Upper lobe of left lung (tissue), 6 donors: Measurements from ENCODE around the gene BTLA. TPM values are rescaled to one million over a fixed set of nuclear protein-coding genes. Genes with fewer than 3 reads are reported as not detected.

ENCODE experiments used
- ATAC-seq, 2 donors: fragments of 200-7000 bp; cut with Tn5 transposase; one replicate each; pipeline ENCODE4 v1.9.1; 2022; ENCODE audit warnings: mild to moderate bottlenecking in 2 of 2, moderate library complexity in 2 of 2; ENCODE audit not compliant: low FRiP score in 2 of 2
- DNase-seq, 2 donors: peaks; one replicate each; pipeline ENCODE4 v3.0.0-alpha.2; 2019 to 2020
- H3K27ac ChIP-seq, 4 donors: fragments of 200-600 bp; sonication (generic); one replicate each; pipeline ENCODE4 v1.5.1; 2016 to 2019
- H3K27me3 ChIP-seq, 4 donors: fragments of 200-600 bp; sonication (generic); one replicate each; pipeline ENCODE4 v1.5.1; 2017 to 2019
- H3K36me3 ChIP-seq, 4 donors: fragments of 200-600 bp; sonication (generic); one replicate each; pipeline ENCODE4 v1.5.1; 2016 to 2019
- H3K4me1 ChIP-seq, 4 donors: fragments of 200-600 bp; sonication (generic); one replicate each; pipeline ENCODE4 v1.5.1; 2018 to 2019
- H3K4me3 ChIP-seq, 4 donors: fragments of 200-600 bp; sonication (generic); one replicate each; pipeline ENCODE4 v1.5.1; 2017 to 2019; ENCODE audit warnings: mild to moderate bottlenecking in 2 of 4, moderate library complexity in 1 of 4
- H3K9me3 ChIP-seq, 4 donors: fragments of 200-600 bp; sonication (generic); one replicate each; pipeline ENCODE4 v1.5.1; 2018 to 2019
- CTCF ChIP-seq, 6 experiments: fragments of 450-650 bp in 4 of 6; fragments of 200-600 bp in 2 of 6; sonication (generic) in 2 of 6; IDR thresholded peaks; one replicate each; pipeline ENCODE4 v1.5.1; 2016 to 2019; ENCODE audit warnings: antibody characterized with exemption in 6 of 6
- EP300 ChIP-seq, 4 donors: sonication (generic); formaldehyde crosslinking; IDR thresholded peaks; one replicate each; pipeline ENCODE4 v1.5.1; 2017; ENCODE audit warnings: antibody characterized with exemption in 4 of 4, control low read depth in 2 of 4
- POLR2A ChIP-seq, 4 donors: fragments of 450-650 bp; IDR thresholded peaks; one replicate each; pipeline ENCODE4 v1.5.1; 2016 to 2017; ENCODE audit warnings: antibody characterized with exemption in 4 of 4, mild to moderate bottlenecking in 2 of 4
- POLR2AphosphoS5 ChIP-seq, 2 donors: sonication (generic); formaldehyde crosslinking; IDR thresholded peaks; one replicate each; pipeline ENCODE4 v1.5.1; 2017; ENCODE audit warnings: antibody characterized with exemption in 2 of 2
- WGBS, 2 donors: methylation state at CpG; one replicate each; pipeline ENCODE4 v1.1.5; 2017 to 2018; 5-methylcytosine and 5-hydroxymethylcytosine counted together
- total RNA-seq, 6 donors: library from RNA; depleted of rRNA in 4 of 6; stranded (reverse); fragments of >200 nt in 4 of 6; gene quantifications; one replicate each; pipeline versions ENCODE4 v1.1.0 to v1.2.1, GENCODE V29; 2016 to 2021
- donor health status: DM: no; HTN: no; CAD: no; lungs with moderate emphysema.
- donor health status: DM: no; HTN: yes; CAD: no; lungs with severe emphysema.

The BTLA gene
- total RNA-seq, 6 donors from 2014 or later: 1.0 to 11.3 (median 1.0) TPM; not detected in 1

DNA sequence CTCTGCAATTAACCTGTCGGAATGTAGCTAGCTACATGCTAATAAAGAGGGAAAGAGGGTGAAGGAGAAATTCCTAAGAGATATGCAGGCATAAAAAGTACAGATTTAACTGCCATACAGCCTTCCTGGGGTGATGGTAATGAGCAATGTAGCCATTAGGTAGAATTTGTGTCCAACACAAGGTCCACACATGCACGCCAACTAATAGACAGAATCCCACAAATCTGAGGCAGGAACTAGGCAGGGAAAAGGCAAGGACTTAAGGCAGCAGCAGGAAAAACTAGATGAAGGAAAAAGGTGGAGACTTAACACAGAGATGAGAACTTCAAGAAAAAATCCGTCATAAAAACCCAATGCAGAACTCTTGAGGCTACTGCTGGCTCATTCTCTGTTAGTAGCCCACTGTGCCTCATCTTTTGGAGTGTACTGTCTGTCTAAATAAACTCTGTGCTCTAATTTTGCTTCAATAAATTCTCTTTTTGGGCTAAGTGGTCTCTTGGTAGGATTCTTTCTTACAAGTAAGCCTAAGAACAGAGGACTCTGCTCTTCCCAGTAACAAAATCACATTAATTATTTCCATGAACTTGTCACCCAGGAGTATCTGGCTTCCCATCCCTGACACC is 81.5 kb downstream of the BTLA start:
- H3K27me3 ChIP-seq: no peaks in the 10 kb centered on the region
- DNase-seq (no peak), ATAC-seq (no peak)
- whole genome bisulfite sequencing, 2 donors: 92 to 98% methylated on average over 3 of the region's 3 CpGs
- no peaks in the 10 kb centered on the region for H3K9me3 ChIP-seq
- H3K27ac ChIP-seq: no peak overlapping the region
- TF ChIP-seq POLR2AphosphoS5 (IDR thresholded peaks at IDR 0.05) (no peak), CTCF (IDR thresholded peaks at IDR 0.05) (no peak), EP300 (IDR thresholded peaks at IDR 0.05) (no peak), POLR2A (IDR thresholded peaks at IDR 0.05) (no peak)
- H3K36me3 ChIP-seq: no peaks in the 10 kb centered on the region
- H3K4me3 ChIP-seq: no peak overlapping the region
- H3K4me1 ChIP-seq: no peaks in the 10 kb centered on the region

GRCh38 chr3:112416391-112417212 is 82.7 kb downstream of the BTLA start:
- 91 to 94% methylated on average over 8 of the region's 8 CpGs for WGBS, 2 donors
- TF ChIP-seq POLR2A (IDR thresholded peaks at IDR 0.05) (no peak), CTCF (IDR thresholded peaks at IDR 0.05) (no peak), EP300 (IDR thresholded peaks at IDR 0.05) (no peak), POLR2AphosphoS5 (IDR thresholded peaks at IDR 0.05) (no peak)
- ATAC-seq: no peak

GRCh38 chr3:112415390-112415789 is 83.9 kb downstream of the BTLA start:
- WGBS, 2 donors: 97 to 99% methylated on average over 6 of the region's 6 CpGs
- TF ChIP-seq CTCF (IDR thresholded peaks at IDR 0.05) (no peak), POLR2A (IDR thresholded peaks at IDR 0.05) (no peak), POLR2AphosphoS5 (IDR thresholded peaks at IDR 0.05) (no peak), EP300 (IDR thresholded peaks at IDR 0.05) (no peak)
- H3K4me3 ChIP-seq: no peak overlapping the region
- H3K9me3 ChIP-seq: no peaks in the 10 kb centered on the region
- H3K27me3 ChIP-seq: no peaks in the 10 kb centered on the region
- DNase-seq (no peak), ATAC-seq (no peak)
- H3K36me3 ChIP-seq: no peaks in the 10 kb centered on the region
- H3K4me1 ChIP-seq: no peaks in the 10 kb centered on the region
- H3K27ac ChIP-seq: no peak overlapping the region

More at GRCh38 chr3:112416391-112417212, 82.7 kb downstream of the BTLA start:
- no peaks in the 10 kb centered on the region for H3K36me3 ChIP-seq
- H3K27me3 ChIP-seq: no peaks in the 10 kb centered on the region
- H3K4me1 ChIP-seq: no peaks in the 10 kb centered on the region
- H3K4me3 ChIP-seq: no peak overlapping the region
- no peak overlapping the region for H3K27ac ChIP-seq
- no peaks in the 10 kb centered on the region for H3K9me3 ChIP-seq
- DNase-seq: no peak

Other genes starting within 250 kb of the BTLA start
- not detected for gene SLC9C1, start 205.3 kb downstream of the BTLA start, total RNA-seq
- gene CD200, start 166.3 kb downstream of the BTLA start, total RNA-seq: 1 to 10 TPM; 2.4 to 9.9 (median 4.5) TPM
- 10 to 100 TPM; 24.9 to 73.0 (median 57.5) TPM for gene ATG3, start 62.5 kb upstream of the BTLA start, total RNA-seq
- gene SLC35A5, start 62.6 kb upstream of the BTLA start, total RNA-seq: 10 to 100 TPM; 15.7 to 38.5 (median 28.4) TPM
- gene CCDC80, start 141.7 kb upstream of the BTLA start, total RNA-seq: 100 to 1,000 TPM in 2 of 6 donors, 10 to 100 TPM in 3, 1 to 10 TPM in 1; 2.1 to 354 (median 20.7) TPM